K562 (cell line): ENCODE results near the gene UNC5B. TPM values are rescaled to one million over a fixed set of nuclear protein-coding genes. Genes with fewer than 3 reads are reported as not detected.

ENCODE experiments used
- ATAC-seq: fragments of 200-7000 bp; cut with Tn5 transposase; 3 replicates; pipeline ENCODE4 v1.9.1; 2020; ENCODE audit warnings: moderate library complexity
- BruUV-seq: library from RNA; stranded (reverse); fragments of 400-500 nt; replicated peaks from 2 replicates; lab custom pipeline; 2021; lab: Mats Ljungman, UMichigan
- CTCF ChIA-PET: fragments of 300-600 bp; formaldehyde crosslinking; extraction: SDS; loops from one replicate; lab custom pipeline; 2021; ENCODE audit warnings: low intra/inter-chr PET ratio; lab: Yijun Ruan, JAX
- POLR2A ChIA-PET: fragments of 300-600, 350-650 bp; sonication (Branson Sonifier 250); formaldehyde crosslinking; extraction: SDS; loops from one replicate; lab custom pipeline; 2021; ENCODE audit warnings: antibody characterized with exemption, inconsistent platforms; lab: Yijun Ruan, JAX
- DNase-seq, 4 experiments: peaks; one replicate each; pipeline versions ENCODE4 v3.0.0 to v3.0.0-alpha.2; 2011 to 2018; ENCODE audit warnings: low spot score in 3 of 4, mixed read lengths in 3 of 4; ENCODE audit errors: extremely low read depth in 1 of 4
- FAIRE-seq: peaks from 2 replicates; lab custom pipeline; 2011; peaks lifted over from hg19 to GRCh38; lab: Jason Lieb, UNC
- H2AFZ ChIP-seq: 2 replicates; pipeline ENCODE4 v1.6.0; 2011; ENCODE audit warnings: low read depth, low read length, control low read depth, inconsistent platforms
- H3K27ac ChIP-seq: fragments of 200-600 bp; 3 replicates; pipeline ENCODE4 v1.8.0; 2011; ENCODE audit warnings: low read depth, mild to moderate bottlenecking, control low read depth, inconsistent platforms, low read length, moderate library complexity, mixed read lengths; ENCODE audit errors: extremely low read depth
- H3K27me3 ChIP-seq, 2 experiments: fragments of 300-600 bp in 1 of 2; 2 replicates in 1 of 2; 3 replicates in 1 of 2; pipeline versions ENCODE4 v1.6.0 to v1.8.0; 2011; ENCODE audit warnings: inconsistent platforms in 2 of 2, low read length in 2 of 2, mild to moderate bottlenecking in 1 of 2, mixed read lengths in 1 of 2, moderate library complexity in 1 of 2; ENCODE audit not compliant: control insufficient read depth in 2 of 2, insufficient read depth in 2 of 2
- H3K36me3 ChIP-seq: fragments of 300-600 bp; 3 replicates; pipeline ENCODE4 v1.8.0; 2011; ENCODE audit warnings: mild to moderate bottlenecking, low read length, inconsistent platforms; ENCODE audit not compliant: control insufficient read depth, insufficient read depth
- H3K4me1 ChIP-seq, 2 experiments: fragments of 200-600 bp in 1 of 2; replicated peaks in 1 of 2; 2 replicates in 1 of 2; 3 replicates in 1 of 2; pipeline versions ENCODE4 v1.5.1 to v1.8.0; 2011; ENCODE audit warnings: inconsistent platforms in 2 of 2, low read length in 2 of 2, mild to moderate bottlenecking in 1 of 2, mixed read lengths in 1 of 2, moderate library complexity in 1 of 2; ENCODE audit not compliant: control insufficient read depth in 2 of 2, insufficient read depth in 2 of 2
- H3K4me2 ChIP-seq: 2 replicates; pipeline ENCODE4 v1.6.1; 2011; ENCODE audit warnings: low read length, control low read depth, inconsistent platforms, mixed read lengths; ENCODE audit not compliant: insufficient read depth
- H3K4me3 ChIP-seq: fragments of 200-600 bp; sonication (generic), shearing (Covaris generic); 2 replicates; pipeline ENCODE4 v1.5.1; 2016; ENCODE audit warnings: control low read depth, inconsistent platforms
- H3K79me2 ChIP-seq: fragments of 200-600 bp; 3 replicates; pipeline ENCODE4 v1.8.0; 2011; ENCODE audit warnings: low read length, inconsistent platforms; ENCODE audit not compliant: control insufficient read depth, insufficient read depth
- H3K9ac ChIP-seq, 2 experiments: 2 replicates each; pipeline versions ENCODE4 v1.6.0 to v1.6.1; 2011; ENCODE audit warnings: low read depth in 2 of 2, low read length in 2 of 2, control low read depth in 1 of 2, inconsistent platforms in 1 of 2, mild to moderate bottlenecking in 1 of 2, mixed read lengths in 1 of 2; ENCODE audit not compliant: insufficient read depth in 1 of 2
- H3K9me1 ChIP-seq: one replicate; pipeline ENCODE4 v1.6.0; 2011; ENCODE audit warnings: inconsistent platforms, mild to moderate bottlenecking, low read length, moderate library complexity; ENCODE audit not compliant: control insufficient read depth, insufficient read depth
- H3K9me3 ChIP-seq: replicated peaks from 2 replicates; pipeline ENCODE4 v1.5.1; 2011; ENCODE audit warnings: low read depth, low read length, inconsistent platforms; ENCODE audit not compliant: control insufficient read depth, insufficient read depth
- H4K20me1 ChIP-seq: replicated peaks from 2 replicates; pipeline ENCODE4 v1.6.1; 2011; ENCODE audit warnings: low read length, inconsistent platforms, mixed read lengths; ENCODE audit not compliant: control insufficient read depth, insufficient read depth
- ATF7 ChIP-seq: fragments of 450-650 bp; IDR thresholded peaks from 2 replicates; pipeline ENCODE4 v1.7.1; 2014; ENCODE audit warnings: mild to moderate bottlenecking, moderate library complexity
- ELF1 ChIP-seq: fragments of 200-800 bp; sonication (Bioruptor generic); IDR thresholded peaks from 2 replicates; pipeline ENCODE4 v1.6.1; 2016; ENCODE audit warnings: missing genetic modification characterization, missing compliant biosample characterization
- GATAD2B ChIP-seq: fragments of 450-650 bp; IDR thresholded peaks from 2 replicates; pipeline ENCODE4 v1.6.1; 2017; ENCODE audit warnings: mild to moderate bottlenecking, borderline replicate concordance
- GMEB1 ChIP-seq: fragments of 250-450 bp; sonication (Bioruptor Pico); IDR thresholded peaks from 2 replicates; pipeline ENCODE4 v1.4.0; 2020; ENCODE audit warnings: mild to moderate bottlenecking
- GTF2E2 ChIP-seq: fragments of 200-800 bp; sonication (Bioruptor generic); IDR thresholded peaks from 2 replicates; pipeline ENCODE4 v1.6.1; 2016; ENCODE audit warnings: missing genetic modification characterization, missing compliant biosample characterization
- GTF3C2 ChIP-seq: IDR thresholded peaks from 3 replicates; pipeline ENCODE4 v1.6.1; 2011; ENCODE audit warnings: borderline replicate concordance, mild to moderate bottlenecking, moderate library complexity; ENCODE audit not compliant: insufficient read length; ENCODE audit errors: extremely low read depth
- IRF2 ChIP-seq: sonication (generic); formaldehyde crosslinking; IDR thresholded peaks from 2 replicates; pipeline ENCODE4 v1.8.1; 2022; ENCODE audit warnings: mild to moderate bottlenecking, missing genetic modification reagents
- JUND ChIP-seq, 2 experiments: IDR thresholded peaks; 2 replicates in 1 of 2; 3 replicates in 1 of 2; pipeline ENCODE4 v1.6.1; 2011; ENCODE audit warnings: borderline replicate concordance in 2 of 2, low read depth in 2 of 2, low read length in 2 of 2, improper control_type of control experiment in 1 of 2, missing biosample characterization in 1 of 2, missing genetic modification characterization in 1 of 2, missing genetic modification reagents in 1 of 2
- NCOR1 ChIP-seq: fragments of 450-650 bp; IDR thresholded peaks from 2 replicates; pipeline ENCODE4 v1.6.1; 2016; ENCODE audit warnings: mild to moderate bottlenecking, moderate library complexity
- PHTF2 ChIP-seq: fragments of 250-450 bp; sonication (Bioruptor Pico); IDR thresholded peaks from 2 replicates; pipeline ENCODE4 v1.5.0; 2021; ENCODE audit warnings: mild to moderate bottlenecking
- STAT6 ChIP-seq: sonication (generic); formaldehyde crosslinking; IDR thresholded peaks from 2 replicates; pipeline ENCODE4 v1.8.1; 2023; ENCODE audit warnings: mild to moderate bottlenecking, missing genetic modification reagents
- WGBS: fragments of 100-300 bp; shearing (Covaris generic); methylation state at CpG from one replicate; pipeline ENCODE4 v1.1.6; 2016; ENCODE audit warnings: low coverage, mixed read lengths; ENCODE audit not compliant: insufficient coverage; ENCODE audit errors: missing lambda C conversion rate; 5-methylcytosine and 5-hydroxymethylcytosine counted together
- in situ Hi-C: fragments of 300-500 bp; cut with MboI; formaldehyde crosslinking; loops from 4 replicates; pipeline ENCODE4 v1.15.0; 2018; ENCODE audit warnings: inconsistent platforms, mixed read lengths
- intact Hi-C: fragments of 100-400 bp; cut with micrococcal nuclease; formaldehyde crosslinking; loops from 2 replicates; pipeline ENCODE4 v1.14.2; 2022
- polyA plus RNA-seq, 8 experiments: library from polyadenylated mRNA; depleted of rRNA in 4 of 8; stranded (reverse) in 5 of 8; unstranded in 3 of 8; fragments of >200 nt; fragmentation: Nextera tagmentation in 2 of 8; fragmentation: Illumina TruSeq in 1 of 8; extraction: Ambion mirVana in 2 of 8; extraction: Trizol in 1 of 8; gene quantifications; 2 replicates each; pipeline versions ENCODE4 v1.2.1 to v1.2.3, GENCODE V29; 2011 to 2014; ENCODE audit warnings: inconsistent platforms in 1 of 8, missing spikeins in 1 of 8
- total RNA-seq, 7 experiments: library from RNA; depleted of rRNA in 6 of 7; stranded (reverse); fragments of >200 nt in 6 of 7; fragmentation: Illumina TruSeq in 2 of 7; extraction: Trizol in 2 of 7; gene quantifications; 2 replicates each; pipeline versions ENCODE4 v1.2.1 to v1.2.3, GENCODE V29; 2011 to 2021; ENCODE audit warnings: low replicate concordance in 1 of 7

UNC5B gene
- total and polyA plus RNA-seq, 9 of the 15 experiments (the other 6 are each of a cell fraction or from before 2014, with no cell fraction given): 0.10 to 8.4 (median 2.1) TPM

GRCh38 chr10:71319042-71319799 is 106.9 kb downstream of the UNC5B start, which contains the start of gene SLC29A3:
TSS of gene SLC29A3 (plus strand) at chr10:71319259. CDS start at chr10:71319310, 51 bp downstream.
- no peaks in the 10 kb centered on the region for H3K9me1 ChIP-seq
- BruUV-seq: no TSS peak
- H3K4me1 ChIP-seq: peaks cover 10 to 23% of the 10 kb centered on the region in 2 experiments; a peak in 4 of 5 replicates
- no peaks in the 10 kb centered on the region for H3K9me3 ChIP-seq
- peak within 1 kb of the TSS; percentile 75 for H3K4me3 ChIP-seq
- 0 out of 3 replicates have a peak, but pooled peaks cover 2% of the 10 kb centered on the region for H3K79me2 ChIP-seq
- peak within 1 kb of the TSS; percentile 68 to 90 for H3K9ac ChIP-seq
- H3K27me3 ChIP-seq: no peaks in the 10 kb centered on the region
- ATAC-seq (peak; percentile 96), FAIRE-seq (peak; percentile 48), DNase-seq (peak; percentile 92 to 96 (median 94))
- CTCF ChIA-PET: interaction anchor here (0.6 to 2.8 kb wide), 10 partner anchors 15 to 577 kb away, joined by 3 to 13 read pairs (median 4); no protein-coding TSS in a partner anchor
- POLR2A ChIA-PET: interaction anchor here (0.6 to 2.1 kb wide), 16 partner anchors 10 to 813 kb away, joined by 3 to 9 read pairs (median 4); no protein-coding TSS in a partner anchor
- in situ Hi-C loops: loop anchor here (5.0 to 25.0 kb wide), 3 partner anchors 248 to 1018 kb away; no protein-coding TSS in a partner anchor
- H2AFZ ChIP-seq: peak within 1 kb of the TSS; percentile 91
- under 1% methylated on average over 42 of the region's 62 CpGs for WGBS
- peak within 1 kb of the TSS; percentile 62 for H3K27ac ChIP-seq
- peaks cover 12% of the 10 kb centered on the region; the same call in 2 of the 3 replicates for H3K36me3 ChIP-seq
- intact Hi-C loops: loop anchor here (1.0 to 10.0 kb wide), 4 partner anchors 59 to 726 kb away; no protein-coding TSS in a partner anchor
- no peaks in the 10 kb centered on the region for H4K20me1 ChIP-seq
- H3K4me2 ChIP-seq: peak within 1 kb of the TSS; percentile 91
- TF ChIP-seq IRF2 (CRISPR knock-in tag) (no peak), JUND (IDR thresholded peaks at IDR 0.05; ENCODE audit: borderline replicate concordance, low read depth, low read length) (peak; percentile 61), JUND (tag; IDR thresholded peaks at IDR 0.05; ENCODE audit: borderline replicate concordance, low read depth, low read length) (peak; percentile 21; the same call in 1 of the 3 replicates), GMEB1 (peak; percentile 53), STAT6 (CRISPR knock-in tag) (peak; percentile 65; the same call in 1 of the 2 replicates), PHTF2 (CRISPR knock-in tag) (0 out of 2 replicates have a peak, but pooled peaks have one; percentile 37), ATF7 (peak; percentile 27; the same call in 1 of the 2 replicates), GTF3C2 (no peak), GTF2E2 (tag) (peak; percentile 18; the same call in 1 of the 2 replicates), ELF1 (peak; percentile 77), NCOR1 (no peak), GATAD2B (peak; percentile 79; the same call in 1 of the 2 replicates)
